ENCODE results near the gene THSD8.
"Not testable (repeated sequence)": the region's sequence is repeated elsewhere in the genome, so short reads cannot be mapped to it uniquely, and the experiment has no call there.

The THSD8 gene

GRCh38 chr19:12840091-12841079 lies 38.5 kb downstream of the THSD8 start:
- no peak overlapping the region for H3K27ac Mint-ChIP-seq

GRCh38 chr19:12841094-12841493 lies 39.2 kb downstream of the THSD8 start:
- Mint-ChIP-seq H3K36me3 (ENCODE audit: low read depth) (no peaks in the 10 kb centered on the region), H3K4me3 (no peak overlapping the region), H3K27ac (no peak overlapping the region), H3K27me3 (peaks cover 66% of the 10 kb centered on the region), H3K9me3 (no peaks in the 10 kb centered on the region), H3K4me1 (ENCODE audit: low read depth) (peaks cover 37% of the 10 kb centered on the region)

More at GRCh38 chr19:12840091-12841079, 38.5 kb downstream of the THSD8 start:
- Mint-ChIP-seq H3K4me3 (no peak overlapping the region), H3K9me3 (no peaks in the 10 kb centered on the region), H3K27me3 (peaks cover 70% of the 10 kb centered on the region), H3K4me1 (ENCODE audit: low read depth) (peaks cover 37% of the 10 kb centered on the region), H3K36me3 (ENCODE audit: low read depth) (no peaks in the 10 kb centered on the region)

GRCh38 chr19:12842511-12842910 lies 40.6 kb downstream of the THSD8 start:
- no peaks in the 10 kb centered on the region for H3K36me3 Mint-ChIP-seq (ENCODE audit: low read depth)
- H3K4me1 Mint-ChIP-seq (ENCODE audit: low read depth): peaks cover 32% of the 10 kb centered on the region
- H3K4me3 Mint-ChIP-seq: no peak overlapping the region
- H3K27ac Mint-ChIP-seq: no peak overlapping the region
- no peaks in the 10 kb centered on the region for H3K9me3 Mint-ChIP-seq
- peaks cover 59% of the 10 kb centered on the region for H3K27me3 Mint-ChIP-seq

DNA sequence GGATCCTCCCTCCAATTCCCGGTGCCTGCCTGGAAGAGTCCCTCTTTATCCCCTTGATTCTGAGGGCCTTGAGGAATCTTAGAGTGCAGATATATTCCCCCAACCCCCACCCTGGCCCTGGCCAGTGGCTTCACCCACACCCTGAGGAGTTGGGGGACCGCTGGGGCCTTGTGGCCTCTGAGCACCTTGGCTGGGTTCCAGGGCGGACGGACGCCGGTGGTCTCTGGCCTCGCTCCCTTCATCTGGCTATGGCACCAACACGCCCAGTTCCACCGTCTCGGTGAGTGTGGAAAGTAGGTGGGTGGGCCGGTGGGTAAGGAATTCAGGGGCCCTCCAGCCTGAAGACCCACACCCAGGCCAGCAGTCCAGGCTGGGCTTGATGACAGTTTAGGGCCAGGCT lies 41.5 kb downstream of the THSD8 start:
- Mint-ChIP-seq H3K36me3 (ENCODE audit: low read depth) (no peaks in the 10 kb centered on the region), H3K27me3 (peaks cover 53% of the 10 kb centered on the region), H3K4me3 (no peak overlapping the region), H3K9me3 (no peaks in the 10 kb centered on the region), H3K4me1 (ENCODE audit: low read depth) (peaks cover 29% of the 10 kb centered on the region), H3K27ac (no peak overlapping the region)

DNA sequence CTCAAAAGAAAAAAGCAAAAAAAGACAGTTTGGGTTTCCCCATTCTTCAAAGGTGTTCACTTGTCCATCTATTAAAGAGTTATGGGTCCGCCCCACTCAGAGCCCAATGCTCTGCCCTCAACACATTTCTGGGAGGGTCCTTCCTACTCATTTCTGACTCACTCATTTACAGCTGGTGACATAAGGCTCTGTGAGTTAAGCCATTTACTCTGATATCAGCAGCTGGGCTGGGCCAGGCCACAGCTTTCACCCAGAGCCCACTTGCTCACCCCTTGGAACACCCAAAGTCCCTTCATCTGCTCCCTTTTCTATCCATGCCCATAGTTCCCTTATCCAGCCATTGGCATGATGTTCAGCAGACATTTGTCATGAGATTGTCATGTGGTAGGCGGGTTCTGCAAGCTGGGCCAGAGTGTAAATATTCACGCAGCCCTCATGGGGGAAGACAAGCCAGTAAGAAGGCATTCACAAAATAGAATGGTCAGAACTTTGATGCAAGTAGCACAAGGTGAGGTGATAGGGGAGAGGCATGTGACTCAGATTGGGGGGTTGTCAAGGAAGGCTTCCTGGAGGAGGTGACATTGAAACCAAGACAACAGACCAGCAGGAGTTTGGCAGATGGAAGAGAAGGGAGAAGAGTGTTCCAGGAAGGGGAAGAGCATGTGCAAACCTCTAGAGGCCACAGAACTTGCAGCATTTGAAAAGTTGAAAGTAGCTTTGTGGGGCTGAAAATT lies 42.3 kb downstream of the THSD8 start:
- H3K27me3 Mint-ChIP-seq: peaks cover 55% of the 10 kb centered on the region
- no peak overlapping the region for H3K27ac Mint-ChIP-seq
- peaks cover 26% of the 10 kb centered on the region for H3K4me1 Mint-ChIP-seq (ENCODE audit: low read depth)
- no peaks in the 10 kb centered on the region for H3K9me3 Mint-ChIP-seq
- no peaks in the 10 kb centered on the region for H3K36me3 Mint-ChIP-seq (ENCODE audit: low read depth)
- no peak overlapping the region for H3K4me3 Mint-ChIP-seq

GRCh38 chr19:12846613-12847012 lies 44.7 kb downstream of the THSD8 start:
- not testable (repeated sequence) for H3K36me3 Mint-ChIP-seq (ENCODE audit: low read depth); H3K9me3 Mint-ChIP-seq; H3K4me3 Mint-ChIP-seq; H3K4me1 Mint-ChIP-seq (ENCODE audit: low read depth); H3K27ac Mint-ChIP-seq
- peaks cover 32% of the 10 kb centered on the region for H3K27me3 Mint-ChIP-seq

- Mint-ChIP-seq H3K27me3 (peaks cover 26% of the 10 kb centered on the region), H3K9me3 (no peaks in the 10 kb centered on the region), H3K36me3 (ENCODE audit: low read depth) (no peaks in the 10 kb centered on the region), H3K4me1 (ENCODE audit: low read depth) (peaks cover 6% of the 10 kb centered on the region), H3K4me3 (peak overlapping the region; percentile 43), H3K27ac (no peak overlapping the region)
Observed at GRCh38 chr19:12847159-12848139, 45.6 kb downstream of the THSD8 start.
